HFFc6 (cell line): ENCODE results near the gene GRIK4. TPM values are rescaled to one million over a fixed set of nuclear protein-coding genes. Genes with fewer than 3 reads are reported as not detected.

ENCODE experiments used
- DNase-seq: peaks from one replicate; pipeline ENCODE4 v3.0.0-alpha.2; 2018
- H3K27ac Mint-ChIP-seq: 2 replicates; pipeline ENCODE4 v1.8.0; 2020; ENCODE audit warnings: mild to moderate bottlenecking, mixed read lengths
- H3K27me3 Mint-ChIP-seq: 2 replicates; pipeline ENCODE4 v1.8.0; 2021; ENCODE audit warnings: mild to moderate bottlenecking, moderate library complexity, mixed read lengths; ENCODE audit not compliant: insufficient read depth
- H3K36me3 Mint-ChIP-seq: 2 replicates; pipeline ENCODE4 v1.8.0; 2021; ENCODE audit warnings: low read depth, mixed read lengths
- H3K4me1 Mint-ChIP-seq: 2 replicates; pipeline ENCODE4 v1.8.0; 2020; ENCODE audit warnings: low read depth, mixed read lengths
- H3K4me3 Mint-ChIP-seq: 2 replicates; pipeline ENCODE4 v1.8.0; 2020; ENCODE audit warnings: mild to moderate bottlenecking, moderate library complexity, mixed read lengths
- H3K9me3 Mint-ChIP-seq: 2 replicates; pipeline ENCODE4 v1.8.0; 2020; ENCODE audit warnings: mild to moderate bottlenecking, mixed read lengths
- CTCF ChIP-seq: fragments of 200-600 bp; sonication (generic); IDR thresholded peaks from 2 replicates; pipeline ENCODE4 v1.5.0; 2021; ENCODE audit warnings: antibody characterized with exemption, mild to moderate bottlenecking
- total RNA-seq, 6 experiments: library from RNA; stranded (reverse); fragmentation: NEBNext Ultra II Directional; extraction: Animal tissue kit (Norgen Biotek cat#: 25700); gene quantifications; 2 replicates in 1 of 6; 3 replicates in 5 of 6; pipeline ENCODE4 v1.2.3, GENCODE V29; 2021

The GRIK4 gene
- total RNA-seq, 6 experiments from 2014 or later: not detected

DNA sequence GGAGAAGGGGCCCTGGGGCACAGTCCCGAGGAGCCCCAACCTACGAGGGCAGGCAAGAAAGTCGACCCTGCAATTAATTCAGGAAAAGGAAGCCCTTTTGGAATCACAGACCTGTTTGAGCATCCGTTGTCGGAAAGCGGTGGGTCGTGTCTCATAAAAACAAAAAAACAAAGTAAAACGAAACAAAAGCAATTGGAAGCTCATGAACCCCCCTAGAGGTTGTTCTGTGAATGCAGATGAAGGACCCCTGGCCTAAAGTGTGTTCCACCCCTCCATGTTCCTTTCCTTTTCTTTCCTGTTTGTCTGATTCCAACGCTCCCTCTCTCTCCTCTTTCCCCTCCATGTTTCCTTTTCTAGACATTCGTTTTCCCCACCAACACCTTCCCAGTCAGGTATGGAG lies 203.7 kb downstream of the GRIK4 start:
- Mint-ChIP-seq H3K4me1 (peaks cover 43% of the 10 kb centered on the region), H3K4me3 (peak overlapping the region; percentile 80; the same call in 1 of the 2 replicates), H3K27ac (no peak overlapping the region), H3K27me3 (peaks cover 24% of the 10 kb centered on the region), H3K9me3 (no peaks in the 10 kb centered on the region), H3K36me3 (no peaks in the 10 kb centered on the region)
- DNase-seq: no peak
- peak; percentile 63 for TF ChIP-seq CTCF

- peaks cover 29% of the 10 kb centered on the region for H3K27me3 Mint-ChIP-seq
- H3K36me3 Mint-ChIP-seq: no peaks in the 10 kb centered on the region
- no peak for DNase-seq
- no peak overlapping the region for H3K27ac Mint-ChIP-seq
- TF ChIP-seq CTCF: no peak
- no peak overlapping the region for H3K4me3 Mint-ChIP-seq
- peaks cover 25% of the 10 kb centered on the region for H3K4me1 Mint-ChIP-seq
- no peaks in the 10 kb centered on the region for H3K9me3 Mint-ChIP-seq
Observed at GRCh38 chr11:120717042-120717441, 205.5 kb downstream of the GRIK4 start.

- H3K4me1 Mint-ChIP-seq: peaks cover 24% of the 10 kb centered on the region
Observed at GRCh38 chr11:120717623-120718022, 206.1 kb downstream of the GRIK4 start.

GRCh38 chr11:120718171-120718570 lies 206.6 kb downstream of the GRIK4 start:
- Mint-ChIP-seq H3K4me1 (peaks cover 24% of the 10 kb centered on the region), H3K4me3 (no peak overlapping the region)

More at GRCh38 chr11:120717623-120718022, 206.1 kb downstream of the GRIK4 start:
- no peak for DNase-seq
- no peaks in the 10 kb centered on the region for H3K36me3 Mint-ChIP-seq
- H3K27me3 Mint-ChIP-seq: peaks cover 29% of the 10 kb centered on the region
- no peak overlapping the region for H3K4me3 Mint-ChIP-seq
- TF ChIP-seq CTCF: no peak
- H3K27ac Mint-ChIP-seq: no peak overlapping the region
- no peaks in the 10 kb centered on the region for H3K9me3 Mint-ChIP-seq

GRCh38 chr11:120719348-120719747 lies 207.8 kb downstream of the GRIK4 start:
- H3K9me3 Mint-ChIP-seq: no peaks in the 10 kb centered on the region
- no peaks in the 10 kb centered on the region for H3K36me3 Mint-ChIP-seq
- no peak for TF ChIP-seq CTCF
- H3K27me3 Mint-ChIP-seq: peaks cover 29% of the 10 kb centered on the region
- H3K27ac Mint-ChIP-seq: no peak overlapping the region; the same call in 1 of the 2 replicates
- DNase-seq: peak; percentile 16
- H3K4me3 Mint-ChIP-seq: no peak overlapping the region
- H3K4me1 Mint-ChIP-seq: peaks cover 20% of the 10 kb centered on the region

More at GRCh38 chr11:120718171-120718570, 206.6 kb downstream of the GRIK4 start:
- no peak for DNase-seq
- Mint-ChIP-seq H3K9me3 (no peaks in the 10 kb centered on the region), H3K27me3 (peaks cover 29% of the 10 kb centered on the region), H3K27ac (no peak overlapping the region), H3K36me3 (no peaks in the 10 kb centered on the region)
- TF ChIP-seq CTCF: no peak

DNA sequence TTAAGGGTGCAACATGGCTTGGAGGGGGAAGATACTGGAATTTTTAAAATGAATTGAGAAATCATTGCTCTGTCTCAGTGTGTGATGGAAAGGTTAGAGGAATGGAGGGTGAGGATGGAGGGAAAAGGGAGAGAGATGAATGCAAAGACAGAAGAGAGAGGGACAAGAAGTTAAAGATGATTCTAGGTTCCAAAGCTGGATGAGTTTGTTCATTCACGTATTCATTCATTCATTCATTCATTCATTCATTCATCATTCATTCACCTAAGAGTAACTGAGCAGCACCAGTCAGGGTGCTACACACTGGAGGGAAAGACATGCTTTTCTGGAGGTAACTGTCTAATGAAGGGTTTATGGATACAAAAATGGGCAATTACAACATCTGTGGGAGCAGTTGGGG lies 209.2 kb downstream of the GRIK4 start:
- Mint-ChIP-seq H3K27me3 (peaks cover 26% of the 10 kb centered on the region), H3K9me3 (no peaks in the 10 kb centered on the region), H3K27ac (no peak overlapping the region), H3K36me3 (no peaks in the 10 kb centered on the region), H3K4me1 (peaks cover 7% of the 10 kb centered on the region; the same call in 1 of the 2 replicates), H3K4me3 (no peak overlapping the region)
- DNase-seq: no peak
- no peak for TF ChIP-seq CTCF
